SK-N-SH treated with all-trans-retinoic acid at 6 μM for 48 hours (cell line): ENCODE data around the gene SEC61B.

ENCODE experiments used
- ARNTL ChIP-seq: fragments of 450-650 bp; formaldehyde crosslinking; IDR thresholded peaks from 2 replicates; pipeline ENCODE4 v1.5.0; 2020; ENCODE audit warnings: low read depth, mild to moderate bottlenecking, moderate library complexity, borderline replicate concordance
- CSRNP3 ChIP-seq: fragments of 250-450 bp; sonication (Bioruptor Pico); IDR thresholded peaks from 2 replicates; pipeline ENCODE4 v1.5.1; 2021; ENCODE audit warnings: mild to moderate bottlenecking, moderate library complexity
- GLIS3 ChIP-seq: fragments of 250-450 bp; sonication (Bioruptor Pico); IDR thresholded peaks from 2 replicates; pipeline ENCODE4 v1.5.0; 2020; ENCODE audit warnings: mild to moderate bottlenecking, moderate library complexity
- OSR1 ChIP-seq: fragments of 250-450 bp; sonication (Bioruptor Pico); IDR thresholded peaks from 2 replicates; pipeline ENCODE4 v1.8.0; 2022; ENCODE audit warnings: moderate library complexity, mild to moderate bottlenecking, inconsistent platforms
- POU6F1 ChIP-seq: fragments of 250-450 bp; sonication (Bioruptor Pico); IDR thresholded peaks from 2 replicates; pipeline ENCODE4 v1.8.0; 2021; ENCODE audit warnings: low read depth, mild to moderate bottlenecking, moderate library complexity, borderline replicate concordance
- RARB ChIP-seq: fragments of 250-450 bp; sonication (Bioruptor Pico); IDR thresholded peaks from 2 replicates; pipeline ENCODE4 v1.8.0; 2021; ENCODE audit warnings: mild to moderate bottlenecking, moderate library complexity
- TSHZ2 ChIP-seq: fragments of 250-450 bp; sonication (Bioruptor Pico); IDR thresholded peaks from 2 replicates; pipeline ENCODE4 v1.5.0; 2020; ENCODE audit warnings: mild to moderate bottlenecking, moderate library complexity
- ZC3H10 ChIP-seq: fragments of 250-450 bp; sonication (Bioruptor Pico); IDR thresholded peaks from 2 replicates; pipeline ENCODE4 v1.5.1; 2021; ENCODE audit warnings: mild to moderate bottlenecking, moderate library complexity
- ZFP3 ChIP-seq: fragments of 250-450 bp; sonication (Bioruptor Pico); IDR thresholded peaks from 2 replicates; pipeline ENCODE4 v1.5.0; 2020; ENCODE audit warnings: mild to moderate bottlenecking, moderate library complexity
- ZFP30 ChIP-seq: fragments of 450-650 bp; formaldehyde crosslinking; IDR thresholded peaks from 2 replicates; pipeline ENCODE4 v1.5.0; 2022; ENCODE audit warnings: mild to moderate bottlenecking, moderate library complexity

GRCh38 chr9:99226054-99226453 lies 4.0 kb downstream of the SEC61B start:
- TF ChIP-seq ZC3H10 (CRISPR knock-in tag) (no peak), TSHZ2 (CRISPR knock-in tag) (no peak), ARNTL (no peak), GLIS3 (CRISPR knock-in tag) (no peak), ZFP3 (CRISPR knock-in tag) (no peak), CSRNP3 (CRISPR knock-in tag) (no peak), OSR1 (CRISPR knock-in tag) (no peak), RARB (CRISPR knock-in tag) (no peak), ZFP30 (no peak), POU6F1 (CRISPR knock-in tag) (no peak)
